DND-41 (cell line): ENCODE measurements around the gene PPP1CB.

Experiments used
- CTCF ChIP-seq: IDR thresholded peaks from 2 replicates; pipeline ENCODE4 v1.5.1; 2012; ENCODE audit warnings: borderline replicate concordance, low read length, moderate library complexity, mild to moderate bottlenecking; ENCODE audit not compliant: poor library complexity, severe bottlenecking; ENCODE audit errors: extremely low read depth
- EZH2 ChIP-seq: IDR thresholded peaks from 3 replicates; pipeline ENCODE4 v1.6.1; 2012; ENCODE audit warnings: borderline replicate concordance, low read depth, mild to moderate bottlenecking, moderate library complexity, low read length, inconsistent platforms; ENCODE audit not compliant: severe bottlenecking

DNA sequence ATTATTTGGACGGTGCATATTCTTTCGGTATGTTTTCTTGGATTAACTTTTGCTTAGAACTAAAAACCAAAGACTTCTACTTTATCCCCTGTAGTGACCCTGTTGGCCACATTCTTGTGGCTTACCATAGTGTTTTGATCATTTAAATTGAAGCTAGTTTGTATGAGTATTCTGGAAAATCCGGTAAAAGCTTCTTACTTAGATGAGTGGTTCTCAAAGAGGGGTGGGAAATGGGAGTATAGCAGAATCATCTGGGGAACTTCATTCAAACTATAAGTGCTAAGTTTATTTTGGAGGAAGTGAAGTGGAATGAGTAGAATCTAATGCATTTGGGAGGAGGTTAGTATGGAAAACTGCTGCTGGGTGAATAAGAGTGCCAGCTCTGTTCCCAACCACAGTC is 3.8 kb downstream of the PPP1CB start:
- TF ChIP-seq EZH2 (no peak), CTCF (no peak)
